Dermis microvascular lymphatic vessel endothelial cell (primary cell): Measurements from ENCODE around the gene SEC14L1. TPM values are rescaled to one million over a fixed set of nuclear protein-coding genes. Genes with fewer than 3 reads are reported as not detected.
"Not testable (repeated sequence)": the region's sequence is repeated elsewhere in the genome, so short reads cannot be mapped to it uniquely, and the experiment has no call there.

Experiments used
- DNase-seq, 2 donors: peaks; one replicate each; pipeline versions ENCODE4 v3.0.0 to v3.0.0-alpha.2; 2010; ENCODE audit warnings: low read depth in 2 of 2
- total RNA-seq: library from RNA; depleted of rRNA; stranded (reverse); fragments of >200 nt; gene quantifications from 2 replicates; pipeline ENCODE4 v1.2.1, GENCODE V29; 2014

Gene SEC14L1
- total RNA-seq, result 192 and 196 TPM in 2 replicates

- peak in 1 of 2 donors; percentile 56 for DNase-seq
These were observed at the start of gene SEC14L1 for GRCh38 chr17:77140878-77141767. SEC14L1 (plus strand) TSS chr17:77140969; CDS start chr17:77143597, 2,628 bp downstream.

- no peak for DNase-seq
These were observed 48.7 kb upstream of the SEC14L1 start for GRCh38 chr17:77092025-77092424.

- DNase-seq, result no peak
These were observed 45.3 kb upstream of the SEC14L1 start for GRCh38 chr17:77095461-77095860.

GRCh38 chr17:77096570-77097214 is 44.1 kb upstream of the SEC14L1 start:
- peak in 1 of 2 donors; percentile 69 for DNase-seq

- no peak for DNase-seq
These were observed 43.1 kb upstream of the SEC14L1 start for GRCh38 chr17:77097631-77098180.

- peak in 1 of 2 donors; percentile 63 for DNase-seq
These were observed 41.8 kb upstream of the SEC14L1 start for GRCh38 chr17:77098884-77099545.

GRCh38 chr17:77099997-77100396 is 40.8 kb upstream of the SEC14L1 start:
- DNase-seq, result no peak

GRCh38 chr17:77101521-77102410 is 39.0 kb upstream of the SEC14L1 start:
- DNase-seq, result no peak

- not testable (repeated sequence) for DNase-seq
These were observed 38.2 kb upstream of the SEC14L1 start for GRCh38 chr17:77102411-77103134.

GRCh38 chr17:77105706-77106105 is 35.1 kb upstream of the SEC14L1 start:
- DNase-seq, result no peak

- DNase-seq, result no peak
These were observed 33.9 kb upstream of the SEC14L1 start for GRCh38 chr17:77106874-77107358.

- DNase-seq, result peak in 1 of 2 donors; percentile 45
These were observed 33.0 kb upstream of the SEC14L1 start for GRCh38 chr17:77107506-77108433.

- DNase-seq, result no peak
These were observed 31.5 kb upstream of the SEC14L1 start for GRCh38 chr17:77109159-77109759.

GRCh38 chr17:77109764-77110359 is 30.9 kb upstream of the SEC14L1 start:
- peak in 1 of 2 donors; percentile 97 for DNase-seq

- DNase-seq, result not testable (repeated sequence)
These were observed 29.4 kb upstream of the SEC14L1 start for GRCh38 chr17:77111165-77111933.

- no peak for DNase-seq
These were observed 28.9 kb upstream of the SEC14L1 start for GRCh38 chr17:77111934-77112296.

- peak in 1 of 2 donors; percentile 84 for DNase-seq
These were observed 25.3 kb upstream of the SEC14L1 start for GRCh38 chr17:77115510-77115909.
